HG03565 (cell line): ENCODE results near the gene CRB1.

Experiments
- ATAC-seq: cut with Tn5 transposase; IDR thresholded peaks from one replicate; pipeline ENCODE4 v1.9.1; 2021; ENCODE audit warnings: mild to moderate bottlenecking, moderate library complexity; ENCODE audit not compliant: unreplicated experiment

Gene CRB1

DNA sequence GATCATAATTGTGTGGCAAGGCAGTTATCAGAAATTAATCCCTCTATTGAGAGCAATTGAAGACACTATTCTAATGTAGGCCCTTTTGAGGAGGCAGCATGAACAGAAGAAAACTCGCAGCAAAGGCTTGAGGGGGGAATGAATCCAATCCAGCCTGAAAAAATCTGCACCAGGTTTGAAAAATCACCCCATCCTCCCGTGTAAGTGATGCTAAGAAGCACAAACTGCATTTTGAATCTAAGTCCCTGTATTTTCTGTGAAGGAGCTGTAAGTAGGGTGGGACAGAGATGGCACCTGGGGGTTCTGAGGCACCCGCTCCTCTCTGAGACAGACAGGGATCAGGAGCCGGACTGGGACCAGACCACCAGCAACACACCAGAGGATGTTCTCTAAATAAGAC lies at the start of gene CRB1:
Gene CRB1, plus strand, starts transcription at position 241 of the 400 bp plus-strand sequence. CDS start 161 bp downstream, outside the sequence.
- no peak for ATAC-seq

DNA sequence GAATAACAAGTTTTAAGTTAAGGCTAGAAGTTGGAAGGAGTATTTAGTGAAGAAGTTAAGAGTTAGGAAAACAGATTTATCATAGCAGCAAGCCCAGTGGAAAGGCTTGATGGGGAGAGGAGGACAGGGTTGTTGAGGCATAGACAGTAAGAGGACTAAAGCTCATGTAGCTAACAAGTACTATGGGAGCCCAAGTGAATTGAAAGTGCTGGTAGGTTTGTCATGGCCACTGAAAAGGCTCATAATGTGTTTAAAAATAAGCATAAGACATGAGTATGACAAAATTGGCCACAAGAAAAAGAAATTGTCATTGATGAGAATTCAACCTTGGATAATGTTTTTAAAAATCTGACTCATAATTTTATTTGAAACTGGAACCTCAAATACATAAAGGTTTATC lies 49.2 kb upstream of the CRB1 start:
- no peak for ATAC-seq

DNA sequence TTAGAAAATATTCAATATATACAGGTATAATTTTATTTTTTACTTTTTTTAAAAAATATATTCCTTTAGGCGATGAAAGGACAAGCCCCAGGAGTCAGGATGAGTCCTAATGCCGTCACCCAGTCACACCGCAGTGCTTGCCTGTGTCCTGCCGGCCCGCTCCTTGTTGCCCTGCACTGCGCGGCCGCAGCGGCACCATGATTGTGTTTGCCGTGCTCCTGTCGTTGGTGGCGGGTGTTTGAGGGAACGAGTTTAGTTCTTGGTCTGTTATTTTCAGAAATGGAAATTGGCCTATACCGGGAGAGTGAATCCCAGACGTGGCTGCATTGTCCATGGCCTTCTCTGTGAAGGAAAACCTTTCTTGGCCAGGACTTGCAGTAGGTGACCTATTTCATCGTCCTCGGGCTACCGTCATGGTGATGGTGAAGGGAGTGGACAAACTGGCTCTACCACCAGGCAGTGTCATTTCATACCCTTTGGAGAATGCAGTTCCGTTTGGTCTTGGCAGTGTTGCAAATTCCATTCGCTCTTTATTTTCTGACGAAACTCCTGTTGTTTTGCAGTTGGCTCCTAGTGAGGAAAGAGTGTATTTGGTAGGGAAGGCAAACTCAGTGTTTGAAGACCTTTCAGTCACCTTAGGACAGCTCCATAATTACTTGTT lies 45.9 kb upstream of the CRB1 start:
- ATAC-seq: no peak

DNA sequence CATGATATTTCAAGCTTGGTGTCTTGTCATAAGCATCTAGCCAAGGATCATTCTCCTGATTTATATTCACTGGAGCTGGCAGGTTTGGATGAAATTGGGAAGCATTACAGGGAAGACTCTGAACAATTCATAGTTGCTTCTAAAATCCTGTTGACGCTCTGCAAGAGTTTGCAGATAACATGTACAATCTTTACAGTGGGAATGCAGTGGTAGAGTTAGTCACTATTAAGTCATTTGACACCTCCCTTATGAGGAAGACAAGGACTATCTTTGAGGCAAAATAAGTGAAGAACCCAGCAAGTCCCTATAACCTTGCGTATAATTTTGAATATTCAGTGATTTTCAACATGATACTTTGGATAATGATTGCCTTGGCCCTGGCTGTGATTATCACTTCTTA lies 45.3 kb upstream of the CRB1 start:
- ATAC-seq: no peak

- ATAC-seq: no peak
These were observed 43.9 kb upstream of the CRB1 start for GRCh38 chr1:197224160-197224559.

- ATAC-seq: no peak
These were observed 42.4 kb upstream of the CRB1 start for GRCh38 chr1:197225611-197226010.

DNA sequence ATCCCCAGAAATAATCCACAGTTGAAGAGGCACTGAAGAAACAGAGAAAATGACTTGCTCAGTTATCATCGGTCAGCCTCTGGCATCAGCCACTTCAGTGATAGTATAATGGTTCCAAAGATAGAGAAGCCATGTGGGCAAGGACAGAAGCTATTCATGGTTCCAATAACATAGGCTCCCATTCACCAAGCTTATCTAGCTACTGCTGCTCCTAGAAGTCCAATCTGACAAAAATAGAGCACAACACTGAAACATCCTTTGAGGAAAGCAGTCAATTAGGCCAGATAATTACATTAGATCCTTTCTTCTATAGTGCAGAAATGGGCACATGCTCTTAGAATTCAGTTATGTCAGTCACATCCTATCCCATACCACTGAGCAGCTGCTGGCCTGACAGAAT lies 33.5 kb upstream of the CRB1 start:
- ATAC-seq: no peak

- ATAC-seq: no peak
These were observed 32.7 kb upstream of the CRB1 start for GRCh38 chr1:197235355-197235754.

GRCh38 chr1:197247465-197247864 lies 20.6 kb upstream of the CRB1 start:
- no peak for ATAC-seq

DNA sequence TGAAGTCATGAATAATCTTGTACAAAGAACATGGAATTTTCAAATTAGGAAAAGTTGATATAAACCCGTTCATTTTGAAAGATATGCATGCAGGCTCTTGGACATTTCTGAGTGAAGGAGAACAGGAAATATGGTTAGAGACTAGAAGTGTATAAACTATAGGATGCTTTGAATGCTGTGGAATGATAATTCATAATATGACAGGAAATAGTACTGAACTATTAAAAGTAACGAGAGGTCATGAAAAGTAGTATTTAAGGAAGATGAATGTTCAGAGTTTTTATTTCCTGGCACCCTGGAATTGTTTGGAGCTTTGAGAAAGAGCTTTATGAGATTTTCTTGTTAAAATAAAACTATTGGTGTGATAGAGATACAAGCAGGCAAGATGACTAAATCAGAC lies 18.7 kb upstream of the CRB1 start:
- ATAC-seq: no peak

- no peak for ATAC-seq
These were observed 17.4 kb upstream of the CRB1 start for GRCh38 chr1:197250616-197251015.

- ATAC-seq: no peak
These were observed 15.1 kb upstream of the CRB1 start for GRCh38 chr1:197252973-197253372.

DNA sequence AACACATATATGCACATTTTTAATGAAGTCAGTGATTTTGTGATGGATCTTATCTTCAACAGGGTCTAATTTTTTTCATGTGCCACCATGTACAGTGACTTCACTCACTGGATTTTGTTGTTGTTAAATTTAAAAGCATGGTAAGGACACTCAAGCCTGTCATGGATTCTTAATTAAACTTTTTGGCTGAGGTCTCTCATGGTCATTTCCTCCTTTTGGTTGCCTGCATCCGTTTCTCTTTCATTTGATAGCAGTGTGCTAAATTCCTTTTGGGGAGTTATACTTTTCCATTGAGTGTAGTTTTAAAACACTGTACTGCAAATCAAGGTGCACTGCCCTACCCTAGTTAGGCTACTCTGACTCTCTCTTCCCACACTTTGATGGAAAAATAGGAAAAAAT lies 13.2 kb upstream of the CRB1 start:
- no peak for ATAC-seq

DNA sequence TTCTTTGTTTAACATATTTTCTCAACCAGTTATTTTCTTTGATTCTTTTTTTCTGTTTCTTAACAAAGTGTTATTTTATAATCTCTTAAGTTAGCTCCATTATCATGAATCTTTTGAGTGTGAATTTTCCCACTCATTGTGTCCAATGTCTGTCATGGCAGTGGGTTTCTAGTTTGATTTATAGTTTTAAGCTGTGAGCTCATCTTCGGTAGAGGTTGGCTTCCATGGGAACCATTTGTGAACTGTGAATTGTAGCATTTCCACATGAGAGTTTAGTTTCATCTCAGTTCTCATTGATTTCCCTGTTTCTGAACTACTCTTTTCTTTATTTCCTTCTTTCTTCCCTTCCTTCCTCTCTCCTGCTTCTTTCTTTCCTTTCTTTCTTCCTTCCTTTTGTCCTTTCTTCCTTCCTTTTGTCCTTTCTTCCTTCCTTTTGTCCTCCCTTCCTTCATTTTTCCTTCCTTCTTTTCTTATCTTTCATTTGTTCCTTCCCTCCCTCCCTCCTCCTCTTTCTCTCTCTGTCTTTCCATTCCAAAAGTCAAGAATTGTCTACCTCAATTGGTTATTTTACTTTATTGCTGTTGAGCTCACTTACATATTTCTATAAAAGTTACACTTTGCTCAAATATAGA lies 3.0 kb upstream of the CRB1 start:
- no peak for ATAC-seq

DNA sequence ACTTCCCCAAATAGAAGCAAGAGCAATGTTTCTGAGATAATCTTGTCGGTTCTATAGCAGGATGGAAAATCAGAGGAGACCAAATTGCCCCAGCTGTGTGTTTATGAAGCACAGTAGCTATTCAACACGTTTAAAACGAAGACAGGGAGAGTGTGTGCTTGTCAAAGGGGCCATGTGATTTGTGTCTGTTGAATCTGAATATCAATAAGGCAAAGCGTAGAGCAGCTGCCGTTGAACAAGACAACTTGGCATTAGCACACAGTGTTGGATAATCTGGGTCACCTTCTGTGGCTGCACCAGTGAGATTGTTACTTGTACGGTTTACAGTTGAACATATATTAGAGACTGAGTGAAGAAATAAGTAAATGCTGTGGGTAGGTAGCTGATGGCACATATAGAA lies 1.0 kb downstream of the CRB1 start:
- no peak for ATAC-seq

DNA sequence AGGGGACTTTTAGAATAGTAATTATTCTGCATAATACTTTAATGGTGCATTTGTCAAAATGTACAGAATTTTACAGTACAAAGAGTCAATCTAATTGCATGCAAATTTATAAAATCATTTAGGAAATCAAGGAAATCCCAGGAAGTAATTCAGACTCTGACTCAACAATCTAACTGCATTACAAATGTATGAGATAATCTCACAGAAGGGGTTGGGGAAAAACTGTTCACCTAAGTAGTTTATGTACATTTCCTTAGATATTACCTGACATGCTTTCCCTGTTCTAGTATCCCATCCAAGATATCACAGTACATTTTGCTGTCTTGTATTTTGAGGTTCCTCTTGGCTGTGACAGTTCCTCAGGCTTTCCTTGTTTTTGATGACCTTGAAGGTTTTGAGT lies 4.7 kb downstream of the CRB1 start:
- no peak for ATAC-seq

DNA sequence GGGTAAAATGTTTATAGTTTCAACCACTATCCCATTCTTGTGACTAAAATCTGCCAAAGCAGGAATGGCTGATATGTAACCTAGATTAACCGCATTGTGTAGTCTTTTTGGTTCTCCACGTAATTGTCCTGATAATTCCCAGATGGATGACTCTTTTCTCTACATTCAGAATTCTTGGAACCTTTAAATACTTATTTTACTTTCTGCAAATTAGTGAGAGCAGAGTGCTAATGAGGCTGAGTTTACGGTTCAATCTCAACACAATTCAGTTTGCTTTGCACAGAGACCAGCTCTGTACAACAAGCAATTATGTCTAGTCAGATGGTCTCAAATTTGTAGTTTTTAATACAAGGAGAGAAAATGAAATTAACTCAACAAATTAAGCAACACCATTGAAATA lies 9.1 kb downstream of the CRB1 start:
- no peak for ATAC-seq

DNA sequence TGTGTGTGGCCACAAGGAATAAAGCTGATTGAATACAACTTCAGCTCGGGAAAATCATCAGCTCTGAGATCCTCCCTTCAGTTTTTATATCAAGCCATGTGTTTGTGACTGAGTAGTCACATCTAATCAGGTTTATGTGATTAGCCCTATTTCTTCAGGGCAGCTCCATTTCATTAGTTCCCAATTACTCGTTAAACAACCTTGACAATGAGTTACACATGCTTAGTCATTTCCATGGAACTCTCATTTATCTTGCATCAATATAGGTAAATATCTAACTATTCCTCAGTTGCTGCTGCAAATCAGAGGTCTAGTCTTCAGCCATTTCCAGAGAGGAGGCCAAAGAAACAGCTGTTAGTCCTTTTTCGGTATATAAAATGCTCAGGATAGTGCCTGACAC lies 16.3 kb downstream of the CRB1 start:
- no peak for ATAC-seq

DNA sequence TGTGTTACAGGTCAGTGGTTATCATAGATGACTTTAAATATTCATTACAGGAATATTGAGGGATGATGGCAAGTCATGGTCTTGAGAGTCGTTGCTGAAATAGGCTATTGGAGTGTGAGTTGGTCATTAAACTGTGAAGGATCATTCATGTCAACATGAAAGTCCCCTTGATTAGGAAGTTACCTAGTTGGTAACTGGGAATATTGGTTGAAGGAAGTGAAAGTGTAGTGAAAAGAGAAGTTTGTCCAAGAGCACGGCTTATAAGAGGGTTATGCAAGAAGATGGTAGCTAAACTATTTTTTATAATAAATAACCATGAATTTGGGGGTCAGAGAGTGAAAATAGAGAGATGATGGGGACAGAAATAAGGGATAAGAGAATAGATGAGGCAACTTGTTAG lies 16.9 kb downstream of the CRB1 start:
- no peak for ATAC-seq

DNA sequence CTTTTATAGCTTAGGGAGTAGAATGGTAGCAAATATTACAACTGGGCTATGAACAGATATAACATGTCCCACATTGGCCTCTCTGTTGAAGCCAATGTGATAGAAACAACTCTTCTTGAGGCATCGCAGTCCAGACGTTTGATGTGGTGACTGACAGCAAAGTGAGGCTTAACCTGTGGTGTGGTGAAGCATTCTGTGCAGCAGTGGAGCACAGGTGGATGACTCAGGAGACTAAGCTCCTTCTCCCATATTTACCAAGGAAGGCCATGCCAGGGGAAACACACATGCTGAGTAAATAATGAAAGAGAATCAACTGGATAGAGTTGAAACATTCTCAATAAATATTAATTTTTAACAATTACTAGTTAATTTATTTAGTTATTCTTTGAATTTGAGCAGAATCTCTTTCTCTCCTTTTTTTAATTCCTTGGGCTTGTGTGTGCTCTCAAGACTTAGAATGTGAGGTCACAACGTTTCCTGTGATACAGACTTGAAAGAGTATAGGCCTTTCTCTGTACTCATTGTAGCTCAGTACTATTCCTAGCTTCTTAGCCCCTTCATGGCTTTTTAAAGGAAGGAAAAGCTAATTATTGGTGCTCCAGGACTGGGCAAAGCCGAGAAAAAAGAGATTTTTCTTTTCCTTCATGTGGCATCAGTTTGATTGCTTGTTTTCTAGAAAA lies 17.6 kb downstream of the CRB1 start:
- no peak for ATAC-seq

- no peak for ATAC-seq
These were observed 18.6 kb downstream of the CRB1 start for GRCh38 chr1:197286634-197287033.

DNA sequence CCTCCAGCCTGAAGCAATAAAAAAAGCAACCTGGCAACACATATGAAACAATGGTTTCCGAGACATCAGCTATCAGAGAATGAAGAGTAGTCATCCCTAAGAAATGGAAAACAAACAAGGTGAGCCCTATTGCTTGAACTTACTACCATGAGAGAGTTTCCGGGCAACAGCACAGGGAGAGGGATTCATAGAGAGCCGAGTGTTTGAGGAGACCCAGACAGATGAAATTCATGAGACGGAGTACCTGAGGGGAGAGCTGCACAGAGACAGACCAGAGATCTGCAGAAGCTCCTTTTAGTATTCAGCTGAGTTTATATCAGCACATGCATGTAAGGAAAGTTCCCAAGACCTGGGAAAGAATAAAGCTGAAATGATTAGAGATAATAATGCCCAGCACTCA lies 19.8 kb downstream of the CRB1 start:
- no peak for ATAC-seq
